ENCODE results near the gene ZNG1F.
"Not testable (repeated sequence)": the region's sequence is repeated elsewhere in the genome, so short reads cannot be mapped to it uniquely, and the experiment has no call there.

DNA sequence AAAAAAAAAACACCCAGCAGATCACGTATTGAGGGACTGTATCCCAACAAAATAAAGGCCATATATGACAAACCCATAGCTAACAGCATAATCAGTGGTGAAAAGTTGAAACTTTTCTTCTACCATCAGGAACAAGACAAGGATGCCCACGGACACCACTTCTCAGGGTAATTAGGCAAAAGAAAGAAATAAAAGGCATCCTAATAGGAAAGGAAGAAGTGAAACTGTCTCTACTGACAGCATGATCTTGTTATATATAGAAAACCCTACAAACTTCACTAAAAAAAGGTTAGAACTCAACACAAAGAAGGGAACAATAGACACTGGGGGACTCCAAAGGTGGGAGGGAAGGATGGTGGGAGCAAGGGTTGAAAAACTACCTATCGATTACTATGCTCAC is 102.9 kb downstream of the ZNG1F start:
- TF ChIP-seq, protein P1, sequence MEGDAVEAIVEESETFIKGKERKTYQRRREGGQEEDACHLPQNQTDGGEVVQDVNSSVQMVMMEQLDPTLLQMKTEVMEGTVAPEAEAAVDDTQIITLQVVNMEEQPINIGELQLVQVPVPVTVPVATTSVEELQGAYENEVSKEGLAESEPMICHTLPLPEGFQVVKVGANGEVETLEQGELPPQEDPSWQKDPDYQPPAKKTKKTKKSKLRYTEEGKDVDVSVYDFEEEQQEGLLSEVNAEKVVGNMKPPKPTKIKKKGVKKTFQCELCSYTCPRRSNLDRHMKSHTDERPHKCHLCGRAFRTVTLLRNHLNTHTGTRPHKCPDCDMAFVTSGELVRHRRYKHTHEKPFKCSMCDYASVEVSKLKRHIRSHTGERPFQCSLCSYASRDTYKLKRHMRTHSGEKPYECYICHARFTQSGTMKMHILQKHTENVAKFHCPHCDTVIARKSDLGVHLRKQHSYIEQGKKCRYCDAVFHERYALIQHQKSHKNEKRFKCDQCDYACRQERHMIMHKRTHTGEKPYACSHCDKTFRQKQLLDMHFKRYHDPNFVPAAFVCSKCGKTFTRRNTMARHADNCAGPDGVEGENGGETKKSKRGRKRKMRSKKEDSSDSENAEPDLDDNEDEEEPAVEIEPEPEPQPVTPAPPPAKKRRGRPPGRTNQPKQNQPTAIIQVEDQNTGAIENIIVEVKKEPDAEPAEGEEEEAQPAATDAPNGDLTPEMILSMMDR (IDR thresholded peaks at IDR 0.05): not testable (repeated sequence)
- not testable (repeated sequence) for TF ChIP-seq POLR2A (IDR thresholded peaks at IDR 0.05)

Measured in heart left ventricle (tissue), 13 donors.